Measurements from ENCODE around the gene RAPGEF1.
A peak's percentile ranks its signal among the peaks of the same experiment; 100 is the strongest.

The RAPGEF1 gene

GRCh38 chr9:131640438-131641137, 99.3 kb downstream of the RAPGEF1 start:
- no peak for DNase-seq

GRCh38 chr9:131639769-131640437, 100.0 kb downstream of the RAPGEF1 start:
- DNase-seq = no peak

GRCh38 chr9:131636593-131636992, 103.3 kb downstream of the RAPGEF1 start:
- DNase-seq = no peak

- DNase-seq = no peak
Measured at GRCh38 chr9:131635892-131636291, 104.0 kb downstream of the RAPGEF1 start.

GRCh38 chr9:131635285-131635684, 104.6 kb downstream of the RAPGEF1 start:
- DNase-seq = no peak

- no peak for DNase-seq
Measured at GRCh38 chr9:131633491-131634031, 106.3 kb downstream of the RAPGEF1 start.

GRCh38 chr9:131631306-131631705, 108.6 kb downstream of the RAPGEF1 start:
- no peak for DNase-seq

GRCh38 chr9:131630205-131630831, 109.6 kb downstream of the RAPGEF1 start:
- no peak for DNase-seq

GRCh38 chr9:131629825-131630204, 110.1 kb downstream of the RAPGEF1 start:
- no peak for DNase-seq

GRCh38 chr9:131629226-131629500, 110.7 kb downstream of the RAPGEF1 start:
- DNase-seq = no peak

GRCh38 chr9:131628459-131629225, 111.2 kb downstream of the RAPGEF1 start:
- no peak for DNase-seq

- no peak for DNase-seq
Measured at GRCh38 chr9:131627648-131628458, 112.0 kb downstream of the RAPGEF1 start.

- DNase-seq = no peak
Measured at GRCh38 chr9:131627326-131627647, 112.6 kb downstream of the RAPGEF1 start.

GRCh38 chr9:131625790-131626670, 113.8 kb downstream of the RAPGEF1 start:
- no peak for DNase-seq

GRCh38 chr9:131625508-131625787, 114.4 kb downstream of the RAPGEF1 start:
- DNase-seq = no peak

- DNase-seq = peak; percentile 72 to 84
Measured at GRCh38 chr9:131624636-131625507, 115.0 kb downstream of the RAPGEF1 start.

- no peak for DNase-seq
Measured at GRCh38 chr9:131623655-131624330, 116.1 kb downstream of the RAPGEF1 start.

- no peak for DNase-seq
Measured at GRCh38 chr9:131622523-131622922, 117.4 kb downstream of the RAPGEF1 start.

- no peak for DNase-seq
Measured at GRCh38 chr9:131621551-131622358, 118.1 kb downstream of the RAPGEF1 start.
